G401 (cell line): ENCODE results near the gene CYP2D6. TPM values are rescaled to one million over a fixed set of nuclear protein-coding genes. Genes with fewer than 3 reads are reported as not detected.

Experiments
- total RNA-seq: library from RNA; depleted of rRNA; stranded (reverse); fragments of >200 nt; shearing (Covaris generic); gene quantifications from 2 replicates; pipeline ENCODE4 v1.2.3, GENCODE V29; 2014; rRNA removed

Gene CYP2D6
- total RNA-seq, 1 experiment from 2014 or later, result 0.95 TPM

Other genes starting within 250 kb of the CYP2D6 start
- 0.78 and 5.5 TPM in 2 replicates for gene SHISA8, start 215.7 kb downstream of the CYP2D6 start, total RNA-seq
- gene TNFRSF13C, start 204.0 kb downstream of the CYP2D6 start, total RNA-seq, result 0.03 and 0.12 TPM in 2 replicates
- gene CENPM, start 183.7 kb downstream of the CYP2D6 start, total RNA-seq, result 89.5 and 91.5 TPM in 2 replicates
- 1.2 and 2.4 TPM in 2 replicates for gene SEPTIN3, start 161.4 kb downstream of the CYP2D6 start, total RNA-seq
- gene WBP2NL, start 132.0 kb downstream of the CYP2D6 start, total RNA-seq, result not detected in 2 replicates
- 50.4 and 55.1 TPM in 2 replicates for gene NAGA, start 60.0 kb downstream of the CYP2D6 start, total RNA-seq
- 0.25 TPM in 1 of 2 replicates, not detected in the other for gene PHETA2, start 56.6 kb downstream of the CYP2D6 start, total RNA-seq
- gene SMDT1, start 51.1 kb downstream of the CYP2D6 start, total RNA-seq, result 23.6 and 52.0 TPM in 2 replicates
- 99.5 and 129 TPM in 2 replicates for gene NDUFA6, start 40.0 kb downstream of the CYP2D6 start, total RNA-seq
- 18.4 and 25.5 TPM in 2 replicates for gene TCF20, start 139.8 kb upstream of the CYP2D6 start, total RNA-seq